ENCODE results near the gene CAMSAP2. TPM values are rescaled to one million over a fixed set of nuclear protein-coding genes. Genes with fewer than 3 reads are reported as not detected.

The CAMSAP2 gene
- total and polyA plus RNA-seq, 2 of the 4 experiments (the other 2 are of a cell fraction): 8.3 to 29.4 TPM

DNA sequence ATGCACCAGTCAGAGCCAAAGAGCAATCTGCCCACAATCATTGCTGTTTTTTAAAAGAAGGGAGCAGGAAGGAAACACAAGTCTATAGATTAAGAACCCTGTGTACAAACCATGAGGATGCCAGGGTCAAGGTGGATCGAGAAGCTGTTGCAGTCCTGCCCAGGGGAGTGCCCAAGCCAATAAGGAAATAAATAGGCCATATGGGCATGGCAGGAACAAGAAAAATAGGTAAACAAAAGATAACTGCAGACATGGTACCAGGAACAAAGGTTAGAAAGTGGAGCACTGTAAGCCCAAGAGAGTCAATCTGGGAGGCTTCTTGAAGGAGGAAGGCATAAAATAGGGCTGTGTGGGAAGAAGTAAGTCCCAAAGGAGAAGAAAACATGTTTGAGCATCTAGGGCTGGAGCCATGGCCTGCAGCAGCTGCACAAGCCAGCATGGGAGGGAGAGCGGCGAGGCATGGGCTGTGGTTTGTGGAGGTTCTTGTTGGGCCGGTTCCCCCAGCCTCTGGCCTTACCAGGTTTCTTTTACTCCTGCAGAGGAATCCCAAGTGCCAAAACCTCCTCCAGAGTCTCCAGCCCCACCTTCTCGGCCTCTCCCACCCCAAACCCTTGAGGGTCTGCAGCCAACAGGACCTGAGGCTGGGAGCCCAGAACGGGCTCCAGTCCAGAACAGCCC is 169.6 kb downstream of the CAMSAP2 start:
- Histone ChIP-seq H2BK120ac (ENCODE audit: low read depth, low read length) (no peak overlapping the region), H4K20me1 (ENCODE audit: insufficient read depth, low read length) (no peaks in the 10 kb centered on the region), H3K9ac (ENCODE audit: low read depth, low read length) (no peak overlapping the region), H4K91ac (ENCODE audit: insufficient read depth, low read depth, low read length) (no peak overlapping the region), H2BK5ac (ENCODE audit: low read depth, low read length, poor library complexity, severe bottlenecking) (no peak overlapping the region), H2AFZ (replicated peaks; ENCODE audit: low read length, poor library complexity) (no peak overlapping the region), H3K4ac (ENCODE audit: low read depth, low read length) (no peak overlapping the region), H3K36me3 (ENCODE audit: control insufficient read depth, insufficient read depth, low read length) (no peaks in the 10 kb centered on the region), H2BK20ac (ENCODE audit: low read depth, low read length) (no peak overlapping the region), H3K27me3 (ENCODE audit: control insufficient read depth, insufficient read depth, low read length) (peaks cover 26% of the 10 kb centered on the region), H3K14ac (replicated peaks; ENCODE audit: low read depth, low read length) (no peak overlapping the region), H3K4me1 (ENCODE audit: control insufficient read depth, insufficient read depth, low read length) (no peaks in the 10 kb centered on the region), H4K5ac (ENCODE audit: low read depth, low read length) (no peak overlapping the region), H3K79me1 (ENCODE audit: low read depth in 1 of 2, low read length in 2 of 2) (no peaks in the 10 kb centered on the region), H3K56ac (ENCODE audit: extremely low read depth, insufficient read depth, low read length) (no peak overlapping the region), H3K23ac (ENCODE audit: low read depth, low read length) (no peak overlapping the region), H3K18ac (ENCODE audit: low read depth, low read length) (no peak overlapping the region), H3K9me1 (ENCODE audit: insufficient read depth, low read length) (no peaks in the 10 kb centered on the region), H3K4me2 (ENCODE audit: low read depth, low read length) (no peak overlapping the region), H2AK5ac (ENCODE audit: low read depth, low read length) (no peak overlapping the region), H2AK9ac (replicated peaks; ENCODE audit: low read depth, low read length, poor library complexity) (no peak overlapping the region), H4K8ac (ENCODE audit: low read depth in 2 of 2, low read length in 2 of 2) (no peak overlapping the region), H3K4me3 (ENCODE audit: insufficient read depth, low read depth, low read length) (no peak overlapping the region), H3K9me3 (ENCODE audit: control insufficient read depth, insufficient read depth, low read length) (no peaks in the 10 kb centered on the region), H3K27ac (ENCODE audit: insufficient read depth, low read length) (no peak overlapping the region), H2BK15ac (ENCODE audit: low read depth, low read length) (no peak overlapping the region)
- in situ Hi-C loops (cut with MboI; ENCODE audit: low sequenced_read_pairs): no loop called here
- ChIA-PET POLR2A (ENCODE audit: unreplicated experiment) (no interaction called here), CTCF (no interaction called here)
- intact Hi-C loops (cut with micrococcal nuclease): no loop called here
- ATAC-seq (ENCODE audit: low read depth) (no peak), DNase-seq (no peak)
- no peak for TF ChIP-seq BHLHE40 (IDR thresholded peaks at IDR 0.05; ENCODE audit: low read depth, low read length)
- dilution Hi-C loops (cut with HindIII; ENCODE audit: low sequenced_read_pairs, unreplicated experiment): no loop called here
- BruUV-seq (replicated peaks): no TSS peak
- no CpG with 5 or more reads among the region's 6 CpGs for WGBS, 2 experiments (ENCODE audit: extremely low coverage in 2 of 2, insufficient read length in 1 of 2)

Measured in IMR-90 (cell line).